Neural progenitor cell (in vitro differentiated cells): ENCODE results near the gene ATRAID. TPM values are rescaled to one million over a fixed set of nuclear protein-coding genes. Genes with fewer than 3 reads are reported as not detected.

Source experiments
- DNase-seq: peaks from one replicate; pipeline ENCODE4 v3.0.0-alpha.2; 2016; ENCODE audit warnings: low spot score
- H2AFZ ChIP-seq: fragments of 200-600 bp; sonication (generic); replicated peaks from 2 replicates; pipeline ENCODE4 v1.6.1; 2016; ENCODE audit warnings: antibody characterized with exemption
- H3F3A ChIP-seq: fragments of 200-600 bp; sonication (generic); 2 replicates; pipeline ENCODE4 v1.6.1; 2016; ENCODE audit warnings: antibody characterized with exemption, low read depth
- H3K27ac ChIP-seq: fragments of 200-600 bp; sonication (generic); 2 replicates; pipeline ENCODE4 v1.5.1; 2016; ENCODE audit warnings: mild to moderate bottlenecking
- H3K27me3 ChIP-seq: fragments of 200-600 bp; sonication (generic); 2 replicates; pipeline ENCODE4 v1.6.1; 2016; ENCODE audit warnings: mild to moderate bottlenecking, moderate library complexity
- H3K36me3 ChIP-seq: fragments of 200-600 bp; sonication (generic); 2 replicates; pipeline ENCODE4 v1.5.1; 2016
- H3K4me1 ChIP-seq: fragments of 200-600 bp; sonication (generic); 2 replicates; pipeline ENCODE4 v1.6.1; 2016; ENCODE audit warnings: mixed run types
- H3K4me2 ChIP-seq: fragments of 200-600 bp; sonication (generic); 2 replicates; pipeline ENCODE4 v1.6.1; 2016
- H3K4me3 ChIP-seq: fragments of 200-600 bp; sonication (generic); 2 replicates; pipeline ENCODE4 v1.5.1; 2016
- H3K79me2 ChIP-seq: fragments of 200-600 bp; sonication (generic); 2 replicates; pipeline ENCODE4 v1.6.1; 2016; ENCODE audit warnings: low read depth
- H3K9ac ChIP-seq: fragments of 200-600 bp; sonication (generic); 2 replicates; pipeline ENCODE4 v1.6.1; 2016
- H3K9me3 ChIP-seq: fragments of 200-600 bp; sonication (generic); 2 replicates; pipeline ENCODE4 v1.5.1; 2016; ENCODE audit warnings: low read depth
- H4K20me1 ChIP-seq: fragments of 200-600 bp; sonication (generic); 2 replicates; pipeline ENCODE4 v1.6.1; 2016; ENCODE audit warnings: low read depth
- H3K27ac Mint-ChIP-seq: 3 replicates; pipeline ENCODE4 v1.8.0; 2021; ENCODE audit warnings: mixed read lengths
- H3K27me3 Mint-ChIP-seq: 2 replicates; pipeline ENCODE4 v1.8.0; 2022; ENCODE audit warnings: low read depth, mild to moderate bottlenecking, inconsistent platforms, moderate library complexity, mixed read lengths; ENCODE audit not compliant: insufficient read depth
- H3K36me3 Mint-ChIP-seq: 3 replicates; pipeline ENCODE4 v1.8.0; 2021; ENCODE audit warnings: mixed read lengths
- H3K4me1 Mint-ChIP-seq: 3 replicates; pipeline ENCODE4 v1.8.0; 2021; ENCODE audit warnings: mixed read lengths
- H3K4me3 Mint-ChIP-seq: 3 replicates; pipeline ENCODE4 v1.8.0; 2021; ENCODE audit warnings: mild to moderate bottlenecking, moderate library complexity, mixed read lengths
- H3K9me3 Mint-ChIP-seq: 3 replicates; pipeline ENCODE4 v1.8.0; 2020; ENCODE audit warnings: mixed read lengths
- CTCF ChIP-seq: fragments of 200-600 bp; sonication (generic); IDR thresholded peaks from 2 replicates; pipeline ENCODE4 v1.5.1; 2017; ENCODE audit warnings: antibody characterized with exemption, mild to moderate bottlenecking
- EZH2 ChIP-seq: fragments of 200-600 bp; sonication (generic); IDR thresholded peaks from 2 replicates; pipeline ENCODE4 v1.6.1; 2017; ENCODE audit warnings: antibody characterized with exemption, mild to moderate bottlenecking, moderate library complexity
- EZH2phosphoT487 ChIP-seq: fragments of 200-600 bp; sonication (generic); IDR thresholded peaks from 2 replicates; pipeline ENCODE4 v1.6.1; 2017; ENCODE audit warnings: antibody characterized with exemption
- total RNA-seq: library from RNA; depleted of rRNA; stranded (reverse); fragments of >200 nt; gene quantifications from 2 replicates; pipeline ENCODE4 v1.2.3, GENCODE V29; 2015; ENCODE audit warnings: low replicate concordance

ATRAID gene
- total RNA-seq, 1 donor from 2014 or later: 142 TPM

- H3K9me3 Mint-ChIP-seq: no peaks in the 10 kb centered on the region
- no peaks in the 10 kb centered on the region for H3K27me3 ChIP-seq
- peaks cover 34% of the 10 kb centered on the region for H3K4me1 Mint-ChIP-seq
- no peaks in the 10 kb centered on the region for H4K20me1 ChIP-seq
- peaks cover 5% of the 10 kb centered on the region for H3K36me3 ChIP-seq
- H3K4me3 ChIP-seq: peak within 1 kb of the TSS; percentile 59
- DNase-seq: peak; percentile 96
- peaks cover 54% of the 10 kb centered on the region for H3K79me2 ChIP-seq
- H3K4me1 ChIP-seq: peaks cover 16% of the 10 kb centered on the region
- H3K4me2 ChIP-seq: peak within 1 kb of the TSS; percentile 79
- peak within 1 kb of the TSS; percentile 84 for H3K27ac ChIP-seq
- TF ChIP-seq CTCF: peak; percentile 40
- no peak for TF ChIP-seq EZH2phosphoT487
- no peak for TF ChIP-seq EZH2
- no peaks in the 10 kb centered on the region for H3K9me3 ChIP-seq
- H3K9ac ChIP-seq: peak within 1 kb of the TSS; percentile 34
- H3K27ac Mint-ChIP-seq: no peak within 1 kb of the TSS
- peak within 1 kb of the TSS; percentile 87 for H3K4me3 Mint-ChIP-seq
- H2AFZ ChIP-seq: peak within 1 kb of the TSS; percentile 21
- peaks cover 8% of the 10 kb centered on the region for H3K27me3 Mint-ChIP-seq
- peaks cover 26% of the 10 kb centered on the region for H3F3A ChIP-seq
- H3K36me3 Mint-ChIP-seq: peaks cover 33% of the 10 kb centered on the region
Measured at GRCh38 chr2:27217173-27218121, 5.6 kb downstream of the ATRAID start, which contains the start of gene CAD. Gene CAD (plus strand): TSS chr2:27217369. CDS start chr2:27217552, 183 bp downstream.

- TF ChIP-seq EZH2 (no peak), EZH2phosphoT487 (no peak), CTCF (no peak)
- no peak overlapping the region for H3K4me3 ChIP-seq
- Mint-ChIP-seq H3K4me3 (peak overlapping the region; percentile 37), H3K27ac (no peak overlapping the region), H3K4me1 (peaks cover 23% of the 10 kb centered on the region), H3K27me3 (peaks cover 9% of the 10 kb centered on the region), H3K36me3 (peaks cover 37% of the 10 kb centered on the region), H3K9me3 (no peaks in the 10 kb centered on the region)
- no peak overlapping the region for H2AFZ ChIP-seq
- no peak overlapping the region for H3K27ac ChIP-seq
- no peaks in the 10 kb centered on the region for H3K9me3 ChIP-seq
- no peaks in the 10 kb centered on the region for H3K27me3 ChIP-seq
- H3K9ac ChIP-seq: no peak overlapping the region
- peak overlapping the region; percentile 79 for H3K4me2 ChIP-seq
- peaks cover 5% of the 10 kb centered on the region for H3K36me3 ChIP-seq
- H3K4me1 ChIP-seq: peaks cover 9% of the 10 kb centered on the region
- peaks cover 20% of the 10 kb centered on the region for H3F3A ChIP-seq
- H3K79me2 ChIP-seq: peaks cover 43% of the 10 kb centered on the region
- no peaks in the 10 kb centered on the region for H4K20me1 ChIP-seq
- no peak for DNase-seq
Measured at GRCh38 chr2:27218614-27219013, 6.8 kb downstream of the ATRAID start.

DNA sequence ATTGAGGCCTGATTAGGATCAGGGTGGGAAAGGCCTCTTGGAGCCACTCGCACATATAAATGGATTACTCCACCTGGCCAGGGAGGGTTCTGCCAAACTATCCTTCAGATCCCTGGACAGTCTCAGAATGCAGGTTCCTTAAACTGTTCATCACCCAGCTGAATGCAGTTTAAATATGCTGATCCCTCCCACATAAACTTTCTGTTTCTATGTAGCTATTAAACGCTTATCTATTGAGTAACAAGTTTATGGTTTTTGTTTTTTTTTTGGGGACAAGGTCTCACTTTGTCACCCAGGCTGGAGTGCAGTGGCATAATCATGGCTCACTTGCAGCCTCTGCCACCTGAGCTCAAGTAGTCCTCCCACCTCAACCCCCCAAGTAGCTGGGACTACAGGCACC lies 7.2 kb downstream of the ATRAID start:
- Histone ChIP-seq H3K4me3 (no peak overlapping the region), H3K4me1 (peaks cover 7% of the 10 kb centered on the region), H2AFZ (no peak overlapping the region), H3K4me2 (no peak overlapping the region), H3K27ac (no peak overlapping the region), H3K36me3 (peaks cover 5% of the 10 kb centered on the region), H3F3A (peaks cover 20% of the 10 kb centered on the region), H3K9me3 (no peaks in the 10 kb centered on the region), H3K27me3 (no peaks in the 10 kb centered on the region), H3K79me2 (peaks cover 38% of the 10 kb centered on the region), H4K20me1 (no peaks in the 10 kb centered on the region), H3K9ac (no peak overlapping the region)
- TF ChIP-seq CTCF (no peak), EZH2 (no peak), EZH2phosphoT487 (no peak)
- peaks cover 9% of the 10 kb centered on the region for H3K27me3 Mint-ChIP-seq
- peaks cover 22% of the 10 kb centered on the region for H3K4me1 Mint-ChIP-seq
- no peaks in the 10 kb centered on the region for H3K9me3 Mint-ChIP-seq
- no peak for DNase-seq
- H3K4me3 Mint-ChIP-seq: no peak overlapping the region
- H3K36me3 Mint-ChIP-seq: peaks cover 36% of the 10 kb centered on the region
- H3K27ac Mint-ChIP-seq: no peak overlapping the region
